Measurements from ENCODE around the gene HOXD12.

HOXD12 gene

DNA sequence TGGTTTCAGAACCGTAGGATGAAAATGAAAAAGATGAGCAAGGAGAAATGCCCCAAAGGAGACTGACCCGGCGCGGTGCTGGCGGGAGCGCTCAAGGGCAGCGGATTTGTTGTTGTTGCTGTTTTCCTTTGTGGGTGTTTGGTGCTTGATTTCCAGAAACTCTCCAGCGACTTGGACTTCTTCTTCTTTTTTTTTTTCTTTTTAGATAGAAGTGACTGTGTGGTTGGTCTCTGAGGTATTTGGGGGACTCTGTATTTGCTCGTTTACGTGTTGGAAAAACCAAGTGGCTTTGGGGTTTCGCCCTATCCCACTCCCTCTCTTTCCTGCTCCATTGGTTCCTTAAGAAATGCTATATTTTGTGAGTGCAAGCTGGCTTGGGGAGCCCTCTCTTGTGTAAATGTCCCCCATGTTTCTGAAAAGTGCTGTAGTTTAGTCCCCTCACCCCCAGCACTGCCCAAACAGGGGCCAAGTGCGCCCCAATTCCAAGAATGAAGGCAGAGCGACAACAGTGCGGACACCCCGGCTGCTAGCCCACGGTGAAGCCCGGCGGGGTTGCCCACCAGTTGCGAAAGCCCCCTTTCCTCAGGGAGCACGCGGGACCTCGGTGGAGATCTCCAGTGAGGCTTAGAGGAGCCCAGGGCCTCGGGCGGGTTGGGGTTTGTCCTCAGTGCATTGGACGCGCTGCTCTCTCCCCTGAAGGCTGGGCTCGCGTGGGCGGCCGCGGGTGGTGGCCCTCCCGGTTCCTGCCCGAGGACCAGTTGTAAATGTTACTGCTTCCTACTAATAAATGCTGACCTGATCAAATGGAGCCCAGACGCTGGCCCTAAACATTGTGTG is 24.7 kb downstream of the HOXD12 start:
- H3K4me3 ChIP-seq (ENCODE audit: insufficient read depth in 1 of 2, low read depth in 1 of 2, low read length in 2 of 2): peak overlapping the region in 1 of 2 experiments; percentile 84
- WGBS: 24% methylated on average over 30 of the region's 34 CpGs
- H3K9me3 ChIP-seq (ENCODE audit: control insufficient read depth, low read length): no peaks in the 10 kb centered on the region
- DNase-seq: no peak
- H3K18ac ChIP-seq (ENCODE audit: low read depth in 1 of 2, low read length in 2 of 2): no peak overlapping the region
- H3K4me2 ChIP-seq (ENCODE audit: low read length, poor library complexity, severe bottlenecking): no peak overlapping the region
- H4K8ac ChIP-seq (ENCODE audit: low read length): no peak overlapping the region
- no peak overlapping the region for H2BK120ac ChIP-seq (ENCODE audit: low read depth, low read length)
- peak overlapping the region; percentile 69 for H3K9ac ChIP-seq (ENCODE audit: low read length)
- H4K91ac ChIP-seq (ENCODE audit: low read length): no peak overlapping the region
- no peak overlapping the region for H2BK15ac ChIP-seq (ENCODE audit: low read depth, poor library complexity, severe bottlenecking)
- H3K36me3 ChIP-seq (ENCODE audit: control insufficient read depth in 1 of 2, insufficient read depth in 2 of 2, low read depth in 1 of 2, low read length in 2 of 2): no peaks in the 10 kb centered on the region
- H2AK5ac ChIP-seq (ENCODE audit: low read length, severe bottlenecking): no peak overlapping the region
- H2BK12ac ChIP-seq (ENCODE audit: low read length in 2 of 2): no peak overlapping the region
- H3K23ac ChIP-seq (ENCODE audit: low read length in 2 of 2): no peak overlapping the region
- H2BK5ac ChIP-seq (ENCODE audit: low read depth, low read length, poor library complexity, severe bottlenecking): no peak overlapping the region
- H3K4me1 ChIP-seq (ENCODE audit: control insufficient read depth, insufficient read depth, low read depth, low read length): peaks cover 28% of the 10 kb centered on the region
- no peak overlapping the region for H3K27ac ChIP-seq (ENCODE audit: low read length, poor library complexity, severe bottlenecking)
- no peak overlapping the region for H3K4ac ChIP-seq (ENCODE audit: low read depth in 1 of 2, low read length in 2 of 2)
- no peak overlapping the region for H3K14ac ChIP-seq (ENCODE audit: low read length in 2 of 2)
- peaks cover 33 to 90% of the 10 kb centered on the region in 2 experiments for H3K27me3 ChIP-seq (ENCODE audit: control insufficient read depth in 1 of 2, insufficient read depth in 1 of 2, low read length in 2 of 2)
- no peaks in the 10 kb centered on the region for H3K79me1 ChIP-seq (replicated peaks; ENCODE audit: low read length, poor library complexity, severe bottlenecking)
- H2AFZ ChIP-seq (ENCODE audit: low read depth, low read length): no peak overlapping the region

DNA sequence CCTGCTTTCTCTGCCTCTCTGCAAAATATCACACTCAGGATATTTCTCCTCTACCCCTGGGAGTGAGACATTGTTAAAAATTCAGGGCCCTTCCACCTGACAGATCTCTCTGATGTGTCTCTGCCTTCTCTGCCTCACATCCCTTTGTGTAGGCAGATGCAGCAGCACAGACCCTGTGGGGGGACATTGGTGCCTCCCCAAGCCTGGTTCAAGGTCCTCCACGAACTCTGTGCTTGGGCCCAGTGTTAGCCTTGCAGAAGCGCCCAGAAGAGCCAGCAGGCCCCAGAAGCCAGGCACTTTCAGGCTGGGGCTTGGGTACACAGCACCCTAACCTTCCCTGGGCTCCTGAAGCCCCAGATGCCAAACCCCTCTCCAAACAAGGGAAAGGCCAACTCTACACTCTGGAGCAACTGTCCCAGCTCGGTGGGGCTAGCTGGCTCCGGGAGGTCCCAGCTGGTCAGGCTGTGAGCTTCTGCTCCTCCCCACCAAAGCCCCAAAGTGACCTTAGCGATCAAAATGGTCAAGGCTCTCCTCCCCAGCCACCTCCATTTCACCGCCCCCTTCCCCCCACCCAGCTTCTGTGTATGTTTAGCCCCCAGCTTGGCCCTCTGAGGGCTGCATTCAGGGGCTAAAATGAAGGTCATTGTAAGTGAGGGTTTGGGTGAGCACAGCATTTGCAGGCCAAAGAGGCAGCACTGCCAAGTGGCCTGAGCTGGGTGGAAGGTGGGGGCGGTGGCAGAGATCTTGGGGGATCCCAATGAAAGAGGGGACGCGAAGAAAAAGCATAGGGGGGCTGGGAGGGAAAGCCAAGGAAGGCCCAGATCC is 25.6 kb downstream of the HOXD12 start:
- no peak overlapping the region for H4K91ac ChIP-seq (ENCODE audit: low read length)
- no peak overlapping the region for H3K27ac ChIP-seq (ENCODE audit: low read length, poor library complexity, severe bottlenecking)
- H2AK5ac ChIP-seq (ENCODE audit: low read length, severe bottlenecking): no peak overlapping the region
- no peak overlapping the region for H2BK5ac ChIP-seq (ENCODE audit: low read depth, low read length, poor library complexity, severe bottlenecking)
- H4K8ac ChIP-seq (ENCODE audit: low read length): no peak overlapping the region
- no peaks in the 10 kb centered on the region for H3K9me3 ChIP-seq (ENCODE audit: control insufficient read depth, low read length)
- no peak overlapping the region for H3K4me3 ChIP-seq (ENCODE audit: insufficient read depth in 1 of 2, low read depth in 1 of 2, low read length in 2 of 2)
- no peak overlapping the region for H2BK15ac ChIP-seq (ENCODE audit: low read depth, poor library complexity, severe bottlenecking)
- peaks cover 25 to 83% of the 10 kb centered on the region in 2 experiments for H3K27me3 ChIP-seq (ENCODE audit: control insufficient read depth in 1 of 2, insufficient read depth in 1 of 2, low read length in 2 of 2)
- DNase-seq: no peak
- no peaks in the 10 kb centered on the region for H3K36me3 ChIP-seq (ENCODE audit: control insufficient read depth in 1 of 2, insufficient read depth in 2 of 2, low read depth in 1 of 2, low read length in 2 of 2)
- H3K79me1 ChIP-seq (replicated peaks; ENCODE audit: low read length, poor library complexity, severe bottlenecking): no peaks in the 10 kb centered on the region
- no peak overlapping the region for H3K4me2 ChIP-seq (ENCODE audit: low read length, poor library complexity, severe bottlenecking)
- no peak overlapping the region for H2BK120ac ChIP-seq (ENCODE audit: low read depth, low read length)
- H3K9ac ChIP-seq (ENCODE audit: low read length): no peak overlapping the region
- no peak overlapping the region for H3K4ac ChIP-seq (ENCODE audit: low read depth in 1 of 2, low read length in 2 of 2)
- no peak overlapping the region for H3K14ac ChIP-seq (ENCODE audit: low read length in 2 of 2)
- 23% methylated on average over 8 of the region's 9 CpGs for WGBS
- H3K23ac ChIP-seq (ENCODE audit: low read length in 2 of 2): no peak overlapping the region
- H3K4me1 ChIP-seq (ENCODE audit: control insufficient read depth, insufficient read depth, low read depth, low read length): peaks cover 34% of the 10 kb centered on the region
- no peak overlapping the region for H2BK12ac ChIP-seq (ENCODE audit: low read length in 2 of 2)
- H2AFZ ChIP-seq (ENCODE audit: low read depth, low read length): no peak overlapping the region
- H3K18ac ChIP-seq (ENCODE audit: low read depth in 1 of 2, low read length in 2 of 2): no peak overlapping the region

DNA sequence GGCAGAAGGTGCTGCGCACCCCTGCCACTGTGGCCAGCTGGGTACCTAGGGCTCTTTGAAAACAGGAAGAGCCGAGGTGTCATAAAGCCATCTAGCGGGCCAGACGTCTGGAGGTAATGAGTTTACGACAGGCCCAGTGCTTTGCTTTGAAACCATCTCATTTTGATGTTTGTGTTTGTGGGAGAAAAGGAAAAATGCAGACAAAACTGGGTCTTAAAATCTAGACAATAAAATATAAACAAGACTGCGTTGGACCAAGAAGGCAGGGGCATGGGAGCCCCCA is 26.1 kb downstream of the HOXD12 start:
- H3K36me3 ChIP-seq (ENCODE audit: control insufficient read depth in 1 of 2, insufficient read depth in 2 of 2, low read depth in 1 of 2, low read length in 2 of 2): no peaks in the 10 kb centered on the region
- peaks cover 38% of the 10 kb centered on the region for H3K4me1 ChIP-seq (ENCODE audit: control insufficient read depth, insufficient read depth, low read depth, low read length)
- H3K9ac ChIP-seq (ENCODE audit: low read length): no peak overlapping the region
- no peak overlapping the region for H3K14ac ChIP-seq (ENCODE audit: low read length in 2 of 2)
- no peak overlapping the region for H2BK15ac ChIP-seq (ENCODE audit: low read depth, poor library complexity, severe bottlenecking)
- no peak overlapping the region for H4K91ac ChIP-seq (ENCODE audit: low read length)
- H3K27ac ChIP-seq (ENCODE audit: low read length, poor library complexity, severe bottlenecking): no peak overlapping the region
- H3K9me3 ChIP-seq (ENCODE audit: control insufficient read depth, low read length): no peaks in the 10 kb centered on the region
- H3K4ac ChIP-seq (ENCODE audit: low read depth in 1 of 2, low read length in 2 of 2): no peak overlapping the region
- no peak overlapping the region for H2BK5ac ChIP-seq (ENCODE audit: low read depth, low read length, poor library complexity, severe bottlenecking)
- no peak overlapping the region for H2BK120ac ChIP-seq (ENCODE audit: low read depth, low read length)
- H4K8ac ChIP-seq (ENCODE audit: low read length): no peak overlapping the region
- H2AK5ac ChIP-seq (ENCODE audit: low read length, severe bottlenecking): no peak overlapping the region
- H3K4me2 ChIP-seq (ENCODE audit: low read length, poor library complexity, severe bottlenecking): no peak overlapping the region
- WGBS: 7% methylated on average over 6 of the region's 6 CpGs
- no peak overlapping the region for H2BK12ac ChIP-seq (ENCODE audit: low read length in 2 of 2)
- no peaks in the 10 kb centered on the region for H3K79me1 ChIP-seq (replicated peaks; ENCODE audit: low read length, poor library complexity, severe bottlenecking)
- no peak overlapping the region for H2AFZ ChIP-seq (ENCODE audit: low read depth, low read length)
- peaks cover 20 to 77% of the 10 kb centered on the region in 2 experiments for H3K27me3 ChIP-seq (ENCODE audit: control insufficient read depth in 1 of 2, insufficient read depth in 1 of 2, low read length in 2 of 2)
- H3K4me3 ChIP-seq (ENCODE audit: insufficient read depth in 1 of 2, low read depth in 1 of 2, low read length in 2 of 2): no peak overlapping the region
- no peak overlapping the region for H3K18ac ChIP-seq (ENCODE audit: low read depth in 1 of 2, low read length in 2 of 2)
- no peak overlapping the region for H3K23ac ChIP-seq (ENCODE audit: low read length in 2 of 2)
- no peak for DNase-seq
